Heart right ventricle (tissue), 16 donors: Measurements from ENCODE around the gene CFAP20. TPM values are rescaled to one million over a fixed set of nuclear protein-coding genes. Genes with fewer than 3 reads are reported as not detected.

Source experiments
- ATAC-seq, 8 donors: fragments of 200-7000 bp; cut with Tn5 transposase; one replicate each; pipeline ENCODE4 v1.9.1; 2020; ENCODE audit warnings: mild to moderate bottlenecking in 8 of 8, moderate library complexity in 8 of 8, moderate number of reproducible peaks in 1 of 8
- DNase-seq, 2 donors: peaks; one replicate each; pipeline ENCODE4 v3.0.0-alpha.2; 2020
- H3K27ac ChIP-seq, 10 donors: fragments of 200-600 bp; sonication (generic) in 2 of 10; one replicate each; pipeline versions ENCODE4 v1.5.0 to v1.8.0; 2020 to 2022; ENCODE audit warnings: mild to moderate bottlenecking in 3 of 10
- H3K27me3 ChIP-seq, 7 donors: fragments of 200-600 bp; one replicate each; pipeline ENCODE4 v1.8.0; 2021 to 2022; ENCODE audit warnings: mild to moderate bottlenecking in 2 of 7
- H3K36me3 ChIP-seq, 9 donors: fragments of 200-600 bp; sonication (generic) in 1 of 9; one replicate each; pipeline versions ENCODE4 v1.5.0 to v1.8.0; 2020 to 2022; ENCODE audit warnings: mild to moderate bottlenecking in 2 of 9
- H3K4me1 ChIP-seq, 9 donors: fragments of 200-600 bp; sonication (generic) in 1 of 9; one replicate each; pipeline versions ENCODE4 v1.5.0 to v1.8.0; 2020 to 2022; ENCODE audit warnings: mild to moderate bottlenecking in 4 of 9
- H3K4me3 ChIP-seq, 10 donors: fragments of 200-600 bp; sonication (generic) in 2 of 10; one replicate each; pipeline versions ENCODE4 v1.5.0 to v1.8.0; 2020 to 2022; ENCODE audit warnings: mild to moderate bottlenecking in 7 of 10, moderate library complexity in 2 of 10
- H3K9me3 ChIP-seq, 11 donors: fragments of 200-600 bp in 10 of 11; sonication (generic) in 2 of 11; one replicate each; pipeline versions ENCODE4 v1.5.0 to v1.8.0; 2013 to 2022; ENCODE audit warnings: mild to moderate bottlenecking in 2 of 11, control low read depth in 1 of 11, moderate library complexity in 1 of 11
- CTCF ChIP-seq, 9 donors: fragments of 200-600 bp; sonication (generic) in 2 of 9; IDR thresholded peaks; one replicate each; pipeline versions ENCODE4 v1.5.0 to v1.8.0; 2021 to 2022; ENCODE audit warnings: antibody characterized with exemption in 9 of 9, mild to moderate bottlenecking in 5 of 9, moderate library complexity in 1 of 9
- WGBS, 2 donors: extraction: QIAGEN DNeasy Blood & Tissue Kit; methylation state at CpG; one replicate each; pipeline ENCODE4 v1.1.7; 2013; ENCODE audit warnings: inconsistent platforms in 1 of 2; 5-methylcytosine and 5-hydroxymethylcytosine counted together
- intact Hi-C, 10 donors: fragments of 100-400 bp; cut with DNase I; formaldehyde crosslinking; loops; one replicate each; pipeline versions ENCODE4 v1.11.1 to v1.14.2; 2022
- polyA plus RNA-seq, 2 donors: library from polyadenylated mRNA; stranded (reverse); fragments of 200-250 nt; gene quantifications; one replicate each; pipeline ENCODE4 v1.2.3, GENCODE V29; 2013
- total RNA-seq, 10 donors: library from RNA; stranded (reverse); fragmentation: NEBNext Ultra II Directional in 3 of 10; extraction: Animal tissue kit (Norgen Biotek cat#: 25700) in 3 of 10; gene quantifications; one replicate each; pipeline versions ENCODE4 v1.2.1 to v1.2.4, GENCODE V29; 2021 to 2023
- donor health status: Arrhythmogenic right ventricular cardiomyopathy.
- donor health status: ischemic (EF 13 %, LVEDD 7.1; RV severe dilation, severe dysfunction).
- donor health status: healthy with polysubstance abuse.
- donor health status: DM: no; HTN: yes; CAD: no.
- donor health status: DM: no; HTN: no; CAD: no.
- donor health status: ischemic (EF 25% LVEDD 6.9; RV normal size, moderate dysfunction).
- donor health status: ischemic (EF 25% LVEDD 5.7; RV mildly dilated, moderate dysfunction).
- donor health status: healthy.
- donor health status: DM: yes; HTN: yes; CAD: no.
- donor health status: Ischemic cardiomyopathy.
- donor health status: ischemic (EF 35%, LVEDD 5.7; RV mildly dilated, moderate dysfunction).
- donor health status: nonischemic (EF 11% LVEDD 7.7; RV severe dilation, severe dysfunction).
- donor health status: DM: yes; HTN: yes; CAD: no.
- donor health status: PGD.
- donor health status: ischemic (EF 29% LVEDD 5.4; RV normal size, mild dysfunction).
- donor health status: nonischemic (EF 23%, LVEDD 6.1; RV moderate dilation, normal function).

The CFAP20 gene
- total and polyA plus RNA-seq, 12 donors = 17.9 to 43.5 (median 34.7) TPM

DNA sequence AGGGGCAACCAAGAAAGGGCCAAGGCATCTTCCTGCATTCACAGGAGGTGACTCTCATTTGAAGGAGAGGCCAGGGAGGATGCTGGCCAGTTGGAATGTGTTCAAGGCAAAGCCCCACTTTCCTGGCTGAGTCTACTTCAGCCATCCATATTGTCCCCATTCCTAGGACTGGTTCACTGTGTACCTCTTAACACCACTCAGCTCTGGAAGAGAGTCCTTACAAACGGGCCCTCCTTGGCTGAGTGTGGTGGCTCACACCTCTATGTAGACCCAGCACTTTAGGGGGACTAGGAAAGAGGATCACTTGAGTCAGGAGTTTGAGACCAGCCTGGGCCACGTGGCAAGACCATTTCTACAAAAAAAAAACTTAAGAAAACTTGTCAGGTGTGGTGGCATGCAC is 28.1 kb upstream of the CFAP20 start:
- Histone ChIP-seq H3K4me3 (no peak overlapping the region), H3K4me1 (no peaks in the 10 kb centered on the region), H3K9me3 (no peaks in the 10 kb centered on the region), H3K36me3 (peaks cover 0 to 59% (median 22%) of the 10 kb centered on the region in 9 donors), H3K27me3 (no peaks in the 10 kb centered on the region), H3K27ac (no peak overlapping the region)
- ATAC-seq = peak in 1 of 8 donors; percentile 49
- TF ChIP-seq CTCF (IDR thresholded peaks at IDR 0.05) = no peak
- no peak for DNase-seq
- intact Hi-C loops = no loop called here
- 85 to 94% methylated on average over 2 of the region's 2 CpGs for WGBS, 2 donors

- Histone ChIP-seq H3K9me3 (no peaks in the 10 kb centered on the region), H3K27ac (no peak overlapping the region), H3K27me3 (no peaks in the 10 kb centered on the region), H3K4me3 (no peak overlapping the region), H3K36me3 (peaks cover 0 to 46% (median 9%) of the 10 kb centered on the region in 9 donors), H3K4me1 (no peaks in the 10 kb centered on the region)
- DNase-seq (no peak), ATAC-seq (no peak)
- WGBS, 2 donors = 66 to 70% methylated on average over 2 of the region's 2 CpGs
- intact Hi-C loops = no loop called here
- no peak for TF ChIP-seq CTCF (IDR thresholded peaks at IDR 0.05)
Measured at GRCh38 chr16:58155839-58156238, 26.7 kb upstream of the CFAP20 start.

- Histone ChIP-seq H3K27ac (no peak overlapping the region), H3K4me1 (no peaks in the 10 kb centered on the region), H3K36me3 (peaks cover 0 to 31% (median 9%) of the 10 kb centered on the region in 9 donors), H3K9me3 (no peaks in the 10 kb centered on the region), H3K27me3 (no peaks in the 10 kb centered on the region), H3K4me3 (no peak overlapping the region)
- ATAC-seq = no peak
- no peak for TF ChIP-seq CTCF (IDR thresholded peaks at IDR 0.05)
- no peak for DNase-seq
- intact Hi-C loops = no loop called here
- 86 to 88% methylated on average over 2 of the region's 2 CpGs for WGBS, 2 donors
Measured at GRCh38 chr16:58154345-58154744, 25.2 kb upstream of the CFAP20 start.

DNA sequence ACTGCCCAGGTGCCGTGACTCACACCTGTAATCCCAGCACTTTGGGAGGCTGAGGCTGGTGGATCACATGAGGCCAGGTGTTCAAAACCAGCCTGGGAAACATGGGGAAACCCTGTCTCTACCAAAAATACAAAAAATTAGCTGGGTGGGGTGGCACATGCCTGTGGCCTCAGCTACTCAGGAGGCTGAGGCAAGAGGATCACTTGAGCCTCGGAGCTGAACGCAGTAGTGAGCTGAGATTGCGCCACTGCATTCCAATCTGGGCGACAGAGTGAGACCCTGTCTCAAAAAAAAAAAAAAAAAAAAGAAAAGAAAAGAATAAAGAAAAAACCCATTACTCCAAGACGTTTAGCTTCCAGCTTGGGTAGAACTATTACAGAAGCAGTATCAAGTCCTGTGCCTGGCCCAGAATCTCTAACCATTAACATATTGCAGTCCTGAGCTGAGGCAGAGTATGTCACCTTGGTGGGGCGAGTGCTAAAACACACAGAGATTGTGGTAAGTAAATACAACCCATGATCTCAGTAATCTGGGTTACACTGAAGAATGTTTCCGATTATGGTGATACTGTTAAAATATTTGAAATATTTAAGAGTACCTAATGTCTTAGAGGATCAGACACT is 23.2 kb upstream of the CFAP20 start:
- Histone ChIP-seq H3K4me3 (no peak overlapping the region), H3K36me3 (peaks cover 0 to 11% (median 2%) of the 10 kb centered on the region in 9 donors), H3K4me1 (no peaks in the 10 kb centered on the region), H3K27ac (no peak overlapping the region), H3K27me3 (no peaks in the 10 kb centered on the region), H3K9me3 (no peaks in the 10 kb centered on the region)
- 92 to 93% methylated on average over 8 of the region's 8 CpGs for WGBS, 2 donors
- ATAC-seq = no peak
- intact Hi-C loops = no loop called here
- no peak for DNase-seq
- TF ChIP-seq CTCF (IDR thresholded peaks at IDR 0.05) = no peak
